NCI-H2081 treated with DMSO at 0.1 percent for 48 hours (cell line): ENCODE measurements around the gene CGB5.

Experiments
- DNase-seq: peaks from one replicate; lab custom pipeline; 2025; lab: John Stamatoyannopoulos, UW

The CGB5 gene

GRCh38 chr19:49086296-49086695, 42.6 kb downstream of the CGB5 start:
- no peak for DNase-seq

GRCh38 chr19:49091391-49092038, 47.9 kb downstream of the CGB5 start:
- DNase-seq = no peak

- no peak for DNase-seq
Measured at GRCh38 chr19:49092686-49093085, 49.0 kb downstream of the CGB5 start.
